CD8-positive, alpha-beta memory T cell (primary cell): ENCODE data around the gene MYLIP. TPM values are rescaled to one million over a fixed set of nuclear protein-coding genes. Genes with fewer than 3 reads are reported as not detected.

Experiments used
- CTCF ChIA-PET: fragments of 350-600 bp; sonication (Branson Sonifier 250); formaldehyde crosslinking; loops from one replicate; lab custom pipeline; 2021; ENCODE audit warnings: antibody characterized with exemption; lab: Charles Lee
- POLR2A ChIA-PET: fragments of 350-600 bp; sonication (Branson Sonifier 250); formaldehyde crosslinking; loops from one replicate; lab custom pipeline; 2021; ENCODE audit warnings: antibody characterized with exemption; lab: Charles Lee
- DNase-seq, 5 donors: peaks; one replicate each; pipeline versions ENCODE4 v3.0.0 to v3.0.0-alpha.2; 2020 to 2022; ENCODE audit warnings: mixed read lengths in 1 of 5
- H3K27ac ChIP-seq: one replicate; pipeline ENCODE4 v1.7.0; 2013; ENCODE audit warnings: low read depth, mild to moderate bottlenecking, low read length, moderate library complexity
- H3K27me3 ChIP-seq: 2 replicates; pipeline ENCODE4 v1.7.0; 2013; ENCODE audit warnings: low read length, mild to moderate bottlenecking; ENCODE audit not compliant: insufficient read depth, poor library complexity, severe bottlenecking
- H3K36me3 ChIP-seq: 2 replicates; pipeline ENCODE4 v1.7.0; 2013; ENCODE audit warnings: mild to moderate bottlenecking, low read length, moderate library complexity; ENCODE audit not compliant: insufficient read depth
- H3K4me1 ChIP-seq: 2 replicates; pipeline ENCODE4 v1.7.0; 2013; ENCODE audit warnings: mild to moderate bottlenecking, low read length, moderate library complexity; ENCODE audit not compliant: insufficient read depth
- H3K4me3 ChIP-seq: 2 replicates; pipeline ENCODE4 v1.7.0; 2013; ENCODE audit warnings: mild to moderate bottlenecking, low read length
- H3K9me3 ChIP-seq: 2 replicates; pipeline ENCODE4 v1.7.0; 2013; ENCODE audit warnings: mild to moderate bottlenecking, low read length
- H3K27ac Mint-ChIP-seq, 8 donors: one replicate each; pipeline ENCODE4 v1.8.0; 2020 to 2021; ENCODE audit warnings: mixed read lengths in 8 of 8, mild to moderate bottlenecking in 6 of 8, inconsistent platforms in 3 of 8, moderate library complexity in 3 of 8
- H3K27me3 Mint-ChIP-seq, 2 donors: one replicate each; pipeline ENCODE4 v1.8.0; 2020 to 2021; ENCODE audit warnings: mixed read lengths in 2 of 2, mild to moderate bottlenecking in 1 of 2, moderate library complexity in 1 of 2
- H3K36me3 Mint-ChIP-seq, 3 donors: one replicate each; pipeline ENCODE4 v1.8.0; 2020 to 2021; ENCODE audit warnings: mixed read lengths in 3 of 3, inconsistent platforms in 1 of 3, mild to moderate bottlenecking in 1 of 3
- H3K4me1 Mint-ChIP-seq, 3 donors: one replicate each; pipeline ENCODE4 v1.8.0; 2020 to 2021; ENCODE audit warnings: mixed read lengths in 3 of 3, inconsistent platforms in 1 of 3, mild to moderate bottlenecking in 1 of 3
- H3K4me3 Mint-ChIP-seq, 7 donors: one replicate each; pipeline ENCODE4 v1.8.0; 2020 to 2021; ENCODE audit warnings: mixed read lengths in 7 of 7, mild to moderate bottlenecking in 6 of 7, moderate library complexity in 4 of 7, inconsistent platforms in 2 of 7
- H3K9me3 Mint-ChIP-seq, 5 donors: one replicate each; pipeline ENCODE4 v1.8.0; 2020 to 2022; ENCODE audit warnings: mixed read lengths in 5 of 5, mild to moderate bottlenecking in 3 of 5, moderate library complexity in 2 of 5, inconsistent platforms in 1 of 5
- polyA plus RNA-seq: library from polyadenylated mRNA; unstranded; fragments of 300-500 nt; fragmentation: Illumina TruSeq; gene quantifications from one replicate; pipeline ENCODE4 v1.2.3, GENCODE V29; 2021
- total RNA-seq, 2 experiments: library from RNA; stranded (reverse); gene quantifications; one replicate each; pipeline ENCODE4 v1.2.3, GENCODE V29; 2021

Gene MYLIP
- total and polyA plus RNA-seq, 3 experiments from 2014 or later: 7.7 to 78.0 (median 9.0) TPM

GRCh38 chr6:16089232-16090062, 39.4 kb upstream of the MYLIP start:
- DNase-seq: no peak
- no peaks in the 10 kb centered on the region for H3K4me1 Mint-ChIP-seq
- Histone ChIP-seq H3K4me3 (no peak overlapping the region), H3K9me3 (no peaks in the 10 kb centered on the region), H3K27ac (no peak overlapping the region), H3K27me3 (no peaks in the 10 kb centered on the region), H3K36me3 (no peaks in the 10 kb centered on the region), H3K4me1 (no peaks in the 10 kb centered on the region)
- ChIA-PET POLR2A (no interaction called here), CTCF (no interaction called here)
- H3K27ac Mint-ChIP-seq: no peak overlapping the region
- no peaks in the 10 kb centered on the region for H3K9me3 Mint-ChIP-seq
- H3K4me3 Mint-ChIP-seq: no peak overlapping the region
- peaks cover 1 to 23% of the 10 kb centered on the region in 2 donors for H3K27me3 Mint-ChIP-seq
- H3K36me3 Mint-ChIP-seq: no peaks in the 10 kb centered on the region

GRCh38 chr6:16090452-16090851, 38.4 kb upstream of the MYLIP start:
- peaks cover 1 to 23% of the 10 kb centered on the region in 2 donors for H3K27me3 Mint-ChIP-seq
- Histone ChIP-seq H3K27ac (no peak overlapping the region), H3K4me1 (no peaks in the 10 kb centered on the region), H3K36me3 (no peaks in the 10 kb centered on the region), H3K4me3 (no peak overlapping the region), H3K9me3 (no peaks in the 10 kb centered on the region), H3K27me3 (no peaks in the 10 kb centered on the region)
- H3K27ac Mint-ChIP-seq: no peak overlapping the region
- CTCF ChIA-PET: no interaction called here
- POLR2A ChIA-PET: no interaction called here
- H3K4me3 Mint-ChIP-seq: no peak overlapping the region
- no peaks in the 10 kb centered on the region for H3K9me3 Mint-ChIP-seq
- no peaks in the 10 kb centered on the region for H3K4me1 Mint-ChIP-seq
- H3K36me3 Mint-ChIP-seq: no peaks in the 10 kb centered on the region
- no peak for DNase-seq

GRCh38 chr6:16090920-16091319, 38.0 kb upstream of the MYLIP start:
- H3K9me3 Mint-ChIP-seq: no peaks in the 10 kb centered on the region
- no peak overlapping the region for H3K27ac Mint-ChIP-seq
- POLR2A ChIA-PET: no interaction called here
- Histone ChIP-seq H3K4me1 (no peaks in the 10 kb centered on the region), H3K4me3 (no peak overlapping the region), H3K9me3 (no peaks in the 10 kb centered on the region), H3K27ac (no peak overlapping the region), H3K27me3 (no peaks in the 10 kb centered on the region), H3K36me3 (no peaks in the 10 kb centered on the region)
- CTCF ChIA-PET: no interaction called here
- H3K4me1 Mint-ChIP-seq: no peaks in the 10 kb centered on the region
- H3K27me3 Mint-ChIP-seq: peaks cover 1 to 23% of the 10 kb centered on the region in 2 donors
- H3K4me3 Mint-ChIP-seq: no peak overlapping the region
- no peak for DNase-seq
- no peaks in the 10 kb centered on the region for H3K36me3 Mint-ChIP-seq

- Histone ChIP-seq H3K27ac (no peak overlapping the region), H3K4me1 (no peaks in the 10 kb centered on the region), H3K36me3 (no peaks in the 10 kb centered on the region), H3K9me3 (no peaks in the 10 kb centered on the region), H3K27me3 (no peaks in the 10 kb centered on the region), H3K4me3 (no peak overlapping the region)
- POLR2A ChIA-PET: no interaction called here
- H3K4me3 Mint-ChIP-seq: no peak overlapping the region
- CTCF ChIA-PET: no interaction called here
- DNase-seq: no peak
- peaks cover 3 to 23% of the 10 kb centered on the region in 2 donors for H3K27me3 Mint-ChIP-seq
- no peaks in the 10 kb centered on the region for H3K36me3 Mint-ChIP-seq
- H3K4me1 Mint-ChIP-seq: no peaks in the 10 kb centered on the region
- H3K27ac Mint-ChIP-seq: peak overlapping the region in 1 of 8 donors; percentile 49
- no peaks in the 10 kb centered on the region for H3K9me3 Mint-ChIP-seq
Measured at GRCh38 chr6:16092140-16092539, 36.7 kb upstream of the MYLIP start.

- Histone ChIP-seq H3K4me3 (no peak overlapping the region), H3K27ac (no peak overlapping the region), H3K4me1 (no peaks in the 10 kb centered on the region), H3K27me3 (no peaks in the 10 kb centered on the region), H3K36me3 (no peaks in the 10 kb centered on the region), H3K9me3 (no peaks in the 10 kb centered on the region)
- Mint-ChIP-seq H3K36me3 (no peaks in the 10 kb centered on the region), H3K4me1 (no peaks in the 10 kb centered on the region), H3K27ac (no peak overlapping the region), H3K9me3 (no peaks in the 10 kb centered on the region), H3K4me3 (no peak overlapping the region), H3K27me3 (peaks cover 3 to 20% of the 10 kb centered on the region in 2 donors)
- CTCF ChIA-PET: no interaction called here
- no peak for DNase-seq
- POLR2A ChIA-PET: no interaction called here
Measured at GRCh38 chr6:16092990-16093389, 35.9 kb upstream of the MYLIP start.

- peaks cover 0 to 10% (median 0%) of the 10 kb centered on the region in 3 donors for H3K36me3 Mint-ChIP-seq
- CTCF ChIA-PET: no interaction called here
- DNase-seq: no peak
- no peak overlapping the region for H3K27ac Mint-ChIP-seq
- H3K36me3 ChIP-seq: no peaks in the 10 kb centered on the region
- H3K4me3 Mint-ChIP-seq: no peak overlapping the region
- H3K27me3 ChIP-seq: no peaks in the 10 kb centered on the region
- POLR2A ChIA-PET: no interaction called here
- no peaks in the 10 kb centered on the region for H3K4me1 Mint-ChIP-seq
- no peak overlapping the region for H3K4me3 ChIP-seq
- peaks cover 3 to 20% of the 10 kb centered on the region in 2 donors for H3K27me3 Mint-ChIP-seq
- H3K9me3 ChIP-seq: no peaks in the 10 kb centered on the region
- H3K9me3 Mint-ChIP-seq: peaks cover 0 to 2% (median 0%) of the 10 kb centered on the region in 5 donors
- H3K4me1 ChIP-seq: no peaks in the 10 kb centered on the region
- H3K27ac ChIP-seq: no peak overlapping the region
Measured at GRCh38 chr6:16095180-16095579, 33.7 kb upstream of the MYLIP start.

- no peaks in the 10 kb centered on the region for H3K27me3 ChIP-seq
- H3K27ac ChIP-seq: no peak overlapping the region
- Mint-ChIP-seq H3K36me3 (peaks cover 0 to 17% (median 0%) of the 10 kb centered on the region in 3 donors), H3K27ac (no peak overlapping the region), H3K4me3 (no peak overlapping the region), H3K9me3 (peaks cover 0 to 6% (median 2%) of the 10 kb centered on the region in 5 donors), H3K4me1 (no peaks in the 10 kb centered on the region), H3K27me3 (peaks cover 2 to 11% of the 10 kb centered on the region in 2 donors)
- CTCF ChIA-PET: no interaction called here
- H3K36me3 ChIP-seq: no peaks in the 10 kb centered on the region
- POLR2A ChIA-PET: no interaction called here
- no peaks in the 10 kb centered on the region for H3K4me1 ChIP-seq
- no peaks in the 10 kb centered on the region for H3K9me3 ChIP-seq
- no peak overlapping the region for H3K4me3 ChIP-seq
- no peak for DNase-seq
Measured at GRCh38 chr6:16097382-16098171, 31.3 kb upstream of the MYLIP start.

GRCh38 chr6:16098211-16098610, 30.7 kb upstream of the MYLIP start:
- Histone ChIP-seq H3K4me1 (no peaks in the 10 kb centered on the region), H3K36me3 (no peaks in the 10 kb centered on the region), H3K4me3 (no peak overlapping the region), H3K9me3 (no peaks in the 10 kb centered on the region), H3K27ac (no peak overlapping the region), H3K27me3 (no peaks in the 10 kb centered on the region)
- Mint-ChIP-seq H3K27me3 (peaks cover 2 to 4% of the 10 kb centered on the region in 2 donors), H3K4me1 (no peaks in the 10 kb centered on the region), H3K9me3 (peaks cover 0 to 6% (median 2%) of the 10 kb centered on the region in 5 donors), H3K36me3 (peaks cover 0 to 17% (median 0%) of the 10 kb centered on the region in 3 donors), H3K27ac (peak overlapping the region in 1 of 8 donors; percentile 38), H3K4me3 (no peak overlapping the region)
- ChIA-PET POLR2A (no interaction called here), CTCF (no interaction called here)
- no peak for DNase-seq
